ENCODE data around the gene MXD4.

The MXD4 gene

GRCh38 chr4:2290488-2290887 is 28.6 kb upstream of the MXD4 start:
- H4K20me1 ChIP-seq (ENCODE audit: insufficient read depth), result no peaks in the 10 kb centered on the region
- TF ChIP-seq, protein P1, sequence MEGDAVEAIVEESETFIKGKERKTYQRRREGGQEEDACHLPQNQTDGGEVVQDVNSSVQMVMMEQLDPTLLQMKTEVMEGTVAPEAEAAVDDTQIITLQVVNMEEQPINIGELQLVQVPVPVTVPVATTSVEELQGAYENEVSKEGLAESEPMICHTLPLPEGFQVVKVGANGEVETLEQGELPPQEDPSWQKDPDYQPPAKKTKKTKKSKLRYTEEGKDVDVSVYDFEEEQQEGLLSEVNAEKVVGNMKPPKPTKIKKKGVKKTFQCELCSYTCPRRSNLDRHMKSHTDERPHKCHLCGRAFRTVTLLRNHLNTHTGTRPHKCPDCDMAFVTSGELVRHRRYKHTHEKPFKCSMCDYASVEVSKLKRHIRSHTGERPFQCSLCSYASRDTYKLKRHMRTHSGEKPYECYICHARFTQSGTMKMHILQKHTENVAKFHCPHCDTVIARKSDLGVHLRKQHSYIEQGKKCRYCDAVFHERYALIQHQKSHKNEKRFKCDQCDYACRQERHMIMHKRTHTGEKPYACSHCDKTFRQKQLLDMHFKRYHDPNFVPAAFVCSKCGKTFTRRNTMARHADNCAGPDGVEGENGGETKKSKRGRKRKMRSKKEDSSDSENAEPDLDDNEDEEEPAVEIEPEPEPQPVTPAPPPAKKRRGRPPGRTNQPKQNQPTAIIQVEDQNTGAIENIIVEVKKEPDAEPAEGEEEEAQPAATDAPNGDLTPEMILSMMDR (conservative IDR thresholded peaks at IDR 0.05; ENCODE audit: low read depth, low read length), result no peak
- H3K79me2 ChIP-seq (ENCODE audit: insufficient read depth, low read depth), result no peaks in the 10 kb centered on the region
- H3K4me2 ChIP-seq, result no peak overlapping the region
- no peak overlapping the region for H3K9ac ChIP-seq
- H3K36me3 ChIP-seq (ENCODE audit: insufficient read depth), result no peaks in the 10 kb centered on the region
- no peak overlapping the region for H3K27ac ChIP-seq
- no peaks in the 10 kb centered on the region for H3K4me1 ChIP-seq (ENCODE audit: low read depth, poor library complexity, severe bottlenecking)
- no peak overlapping the region for H2AFZ ChIP-seq (ENCODE audit: low read depth)
- no peaks in the 10 kb centered on the region for H3K27me3 ChIP-seq (ENCODE audit: insufficient read depth, low read depth)
- no peak overlapping the region for H3K4me3 ChIP-seq (IDR thresholded peaks at IDR 0.05; ENCODE audit: insufficient read depth, low read depth, low read length)

DNA sequence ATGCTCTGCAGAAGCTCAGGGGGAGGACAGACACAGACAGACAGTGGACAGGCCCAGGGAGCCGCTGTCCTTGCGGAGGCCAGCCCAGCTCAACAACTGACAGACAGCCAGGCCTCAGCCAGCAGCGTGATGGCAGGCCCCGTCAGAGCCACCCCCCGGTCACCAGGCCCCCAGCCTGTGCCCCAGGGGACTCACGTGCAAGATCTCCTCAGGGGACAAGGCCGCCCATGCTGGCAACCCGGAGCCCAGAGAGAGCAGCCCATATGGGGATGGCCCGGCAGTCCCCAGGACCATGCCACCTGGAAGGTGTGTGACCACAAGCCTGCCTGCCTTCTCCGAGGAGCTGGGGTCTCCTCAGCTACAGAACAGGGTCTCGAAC is 28.0 kb upstream of the MXD4 start:
- Histone ChIP-seq H3K27ac (no peak overlapping the region), H4K20me1 (ENCODE audit: insufficient read depth) (no peaks in the 10 kb centered on the region), H3K4me3 (IDR thresholded peaks at IDR 0.05; ENCODE audit: insufficient read depth, low read depth, low read length) (no peak overlapping the region), H3K36me3 (ENCODE audit: insufficient read depth) (no peaks in the 10 kb centered on the region), H2AFZ (ENCODE audit: low read depth) (no peak overlapping the region), H3K27me3 (ENCODE audit: insufficient read depth, low read depth) (no peaks in the 10 kb centered on the region), H3K4me2 (no peak overlapping the region), H3K9ac (no peak overlapping the region), H3K79me2 (ENCODE audit: insufficient read depth, low read depth) (no peaks in the 10 kb centered on the region), H3K4me1 (ENCODE audit: low read depth, poor library complexity, severe bottlenecking) (no peaks in the 10 kb centered on the region)
- TF ChIP-seq, protein P1 (conservative IDR thresholded peaks at IDR 0.05; ENCODE audit: low read depth, low read length), result no peak

- H2AFZ ChIP-seq (ENCODE audit: low read depth), result no peak overlapping the region
- TF ChIP-seq, protein P1 (conservative IDR thresholded peaks at IDR 0.05; ENCODE audit: low read depth, low read length), result no peak
- H3K4me2 ChIP-seq, result no peak overlapping the region
- no peak overlapping the region for H3K4me3 ChIP-seq (IDR thresholded peaks at IDR 0.05; ENCODE audit: insufficient read depth, low read depth, low read length)
- no peaks in the 10 kb centered on the region for H3K4me1 ChIP-seq (ENCODE audit: low read depth, poor library complexity, severe bottlenecking)
- H3K79me2 ChIP-seq (ENCODE audit: insufficient read depth, low read depth), result no peaks in the 10 kb centered on the region
- H4K20me1 ChIP-seq (ENCODE audit: insufficient read depth), result no peaks in the 10 kb centered on the region
- H3K9ac ChIP-seq, result no peak overlapping the region
- H3K36me3 ChIP-seq (ENCODE audit: insufficient read depth), result no peaks in the 10 kb centered on the region
- H3K27ac ChIP-seq, result no peak overlapping the region
- H3K27me3 ChIP-seq (ENCODE audit: insufficient read depth, low read depth), result no peaks in the 10 kb centered on the region
These were observed 27.5 kb upstream of the MXD4 start for GRCh38 chr4:2289311-2289954.

GRCh38 chr4:2288051-2288541 is 26.2 kb upstream of the MXD4 start:
- Histone ChIP-seq H2AFZ (ENCODE audit: low read depth) (no peak overlapping the region), H3K4me3 (IDR thresholded peaks at IDR 0.05; ENCODE audit: insufficient read depth, low read depth, low read length) (no peak overlapping the region), H3K79me2 (ENCODE audit: insufficient read depth, low read depth) (no peaks in the 10 kb centered on the region), H3K27ac (no peak overlapping the region), H4K20me1 (ENCODE audit: insufficient read depth) (no peaks in the 10 kb centered on the region), H3K36me3 (ENCODE audit: insufficient read depth) (no peaks in the 10 kb centered on the region), H3K9ac (no peak overlapping the region), H3K27me3 (ENCODE audit: insufficient read depth, low read depth) (no peaks in the 10 kb centered on the region), H3K4me1 (ENCODE audit: low read depth, poor library complexity, severe bottlenecking) (no peaks in the 10 kb centered on the region), H3K4me2 (no peak overlapping the region)
- TF ChIP-seq, protein P1 (conservative IDR thresholded peaks at IDR 0.05; ENCODE audit: low read depth, low read length), result no peak

Data from KMS-11 (cell line).